Measurements from ENCODE around the gene WNT7B. TPM values are rescaled to one million over a fixed set of nuclear protein-coding genes. Genes with fewer than 3 reads are reported as not detected.

WNT7B gene
- total RNA-seq, 4 donors from 2014 or later = 18.7 to 54.4 (median 44.1) TPM

DNA sequence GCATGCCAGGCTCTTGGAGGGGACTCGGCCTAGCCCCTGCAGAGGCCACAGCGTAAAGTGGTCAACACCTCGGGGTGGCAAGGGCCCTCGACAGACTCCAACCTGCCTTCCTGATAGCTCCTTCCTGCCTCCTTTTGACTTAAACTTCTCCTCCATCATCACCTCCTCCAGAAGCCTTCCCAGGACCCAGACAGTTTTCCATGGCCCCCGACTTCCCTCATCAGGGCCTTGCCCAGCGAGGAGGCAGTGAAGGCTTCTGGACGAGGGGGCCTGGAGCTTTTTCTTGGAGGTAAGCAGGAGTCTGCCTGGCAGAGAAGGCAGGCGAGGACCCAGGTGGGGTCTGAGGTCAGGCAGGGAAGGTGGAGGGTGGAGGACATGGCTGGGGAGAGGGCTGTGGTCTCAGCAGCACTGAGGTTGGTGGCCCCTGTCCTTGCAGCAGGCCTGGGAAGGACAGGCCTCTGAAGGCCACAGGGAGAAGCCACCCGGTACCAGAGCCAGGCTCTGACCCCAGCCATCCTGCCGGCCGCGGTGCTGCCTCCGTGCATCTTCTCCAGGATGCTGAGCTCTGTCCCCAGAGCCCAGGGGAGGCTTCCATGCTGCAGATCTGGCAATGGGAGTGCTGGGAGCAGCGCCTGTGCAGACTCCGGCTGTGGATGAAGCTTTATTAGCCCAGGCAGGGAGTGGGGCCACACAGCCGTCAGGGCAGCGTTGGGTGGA is 81.4 kb downstream of the WNT7B start:
- Histone ChIP-seq H3K9me3 (no peaks in the 10 kb centered on the region), H3K27me3 (peaks cover 24% of the 10 kb centered on the region), H3K4me1 (peaks cover 14% of the 10 kb centered on the region), H3K4me3 (no peak overlapping the region), H3K36me3 (no peaks in the 10 kb centered on the region), H3K27ac (no peak overlapping the region)
- TF ChIP-seq POLR2AphosphoS5 (IDR thresholded peaks at IDR 0.05) = no peak
- TF ChIP-seq POLR2A (IDR thresholded peaks at IDR 0.05) = no peak
- no peak for TF ChIP-seq EP300 (IDR thresholded peaks at IDR 0.05)
- TF ChIP-seq, protein P1, sequence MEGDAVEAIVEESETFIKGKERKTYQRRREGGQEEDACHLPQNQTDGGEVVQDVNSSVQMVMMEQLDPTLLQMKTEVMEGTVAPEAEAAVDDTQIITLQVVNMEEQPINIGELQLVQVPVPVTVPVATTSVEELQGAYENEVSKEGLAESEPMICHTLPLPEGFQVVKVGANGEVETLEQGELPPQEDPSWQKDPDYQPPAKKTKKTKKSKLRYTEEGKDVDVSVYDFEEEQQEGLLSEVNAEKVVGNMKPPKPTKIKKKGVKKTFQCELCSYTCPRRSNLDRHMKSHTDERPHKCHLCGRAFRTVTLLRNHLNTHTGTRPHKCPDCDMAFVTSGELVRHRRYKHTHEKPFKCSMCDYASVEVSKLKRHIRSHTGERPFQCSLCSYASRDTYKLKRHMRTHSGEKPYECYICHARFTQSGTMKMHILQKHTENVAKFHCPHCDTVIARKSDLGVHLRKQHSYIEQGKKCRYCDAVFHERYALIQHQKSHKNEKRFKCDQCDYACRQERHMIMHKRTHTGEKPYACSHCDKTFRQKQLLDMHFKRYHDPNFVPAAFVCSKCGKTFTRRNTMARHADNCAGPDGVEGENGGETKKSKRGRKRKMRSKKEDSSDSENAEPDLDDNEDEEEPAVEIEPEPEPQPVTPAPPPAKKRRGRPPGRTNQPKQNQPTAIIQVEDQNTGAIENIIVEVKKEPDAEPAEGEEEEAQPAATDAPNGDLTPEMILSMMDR (IDR thresholded peaks at IDR 0.05) = no peak
- 91% methylated on average over 7 of the region's 17 CpGs for WGBS
- no peak for DNase-seq (ENCODE audit: low spot score in 2 of 2)

DNA sequence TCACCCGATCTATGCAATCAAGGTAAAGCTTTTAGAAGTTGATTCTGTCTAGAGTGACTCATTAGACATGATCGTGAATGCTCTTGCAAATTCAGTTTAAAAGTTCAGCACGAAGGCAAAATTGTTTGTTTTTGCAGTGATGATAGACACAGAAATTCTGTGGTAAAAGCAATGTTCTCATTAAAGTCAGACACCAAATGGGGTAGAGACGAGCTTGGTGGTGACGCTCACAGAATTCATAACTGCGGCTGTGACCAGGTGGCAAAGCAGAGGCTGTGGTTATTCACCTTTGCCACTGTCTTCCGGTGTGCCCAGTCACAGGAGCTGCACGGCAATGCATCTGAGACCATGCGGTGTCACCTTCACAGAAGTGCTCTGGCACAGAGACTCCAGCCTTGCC is 83.4 kb downstream of the WNT7B start:
- 73% methylated on average over 9 of the region's 9 CpGs for WGBS
- Histone ChIP-seq H3K27ac (no peak overlapping the region), H3K27me3 (peaks cover 41% of the 10 kb centered on the region), H3K4me1 (peaks cover 14% of the 10 kb centered on the region), H3K36me3 (no peaks in the 10 kb centered on the region), H3K4me3 (no peak overlapping the region), H3K9me3 (no peaks in the 10 kb centered on the region)
- TF ChIP-seq, protein P1 (IDR thresholded peaks at IDR 0.05) = no peak
- no peak for TF ChIP-seq POLR2AphosphoS5 (IDR thresholded peaks at IDR 0.05)
- no peak for TF ChIP-seq POLR2A (IDR thresholded peaks at IDR 0.05)
- no peak for TF ChIP-seq EP300 (IDR thresholded peaks at IDR 0.05)
- DNase-seq (ENCODE audit: low spot score in 2 of 2) = no peak

GRCh38 chr22:45892681-45893461 is 84.1 kb downstream of the WNT7B start:
- no CpG with 5 or more reads among the region's 16 CpGs for WGBS
- DNase-seq (ENCODE audit: low spot score in 2 of 2) = no peak
- Histone ChIP-seq H3K36me3 (no peaks in the 10 kb centered on the region), H3K4me1 (peaks cover 16% of the 10 kb centered on the region), H3K4me3 (no peak overlapping the region), H3K27me3 (peaks cover 43% of the 10 kb centered on the region), H3K27ac (no peak overlapping the region), H3K9me3 (no peaks in the 10 kb centered on the region)
- TF ChIP-seq EP300 (IDR thresholded peaks at IDR 0.05) = no peak
- no peak for TF ChIP-seq POLR2AphosphoS5 (IDR thresholded peaks at IDR 0.05)
- TF ChIP-seq, protein P1 (IDR thresholded peaks at IDR 0.05) = no peak
- no peak for TF ChIP-seq POLR2A (IDR thresholded peaks at IDR 0.05)

DNA sequence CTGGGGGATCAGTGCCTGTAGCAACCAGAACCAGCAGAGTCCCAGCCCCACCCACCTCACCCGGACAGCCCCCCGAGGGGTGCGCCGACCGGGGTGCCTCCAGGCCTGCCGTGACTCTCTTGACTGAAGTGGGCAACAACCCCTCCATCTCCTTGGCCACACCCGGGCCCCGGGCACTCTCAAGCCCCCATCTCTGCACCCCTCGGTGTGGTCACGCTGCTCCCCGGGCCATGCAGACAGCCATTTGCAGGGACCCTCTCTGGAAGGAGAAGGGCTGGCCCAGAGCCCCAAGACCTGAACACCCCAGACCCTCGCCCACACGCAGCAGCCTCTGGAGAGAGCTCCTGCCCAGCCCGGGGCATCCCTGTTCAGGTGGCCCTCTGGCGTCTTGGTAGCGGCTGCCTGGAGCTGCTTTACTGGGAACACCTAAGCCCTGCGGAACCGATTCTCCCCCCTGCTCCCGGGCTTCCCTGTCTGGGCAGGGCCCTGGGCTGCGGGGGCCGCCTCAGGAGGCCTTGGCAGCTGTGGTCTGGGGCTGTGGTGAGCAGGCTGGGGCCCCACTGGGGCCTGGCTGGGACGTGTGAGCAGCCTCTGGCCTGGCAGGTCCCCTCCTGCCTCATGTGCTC is 84.9 kb downstream of the WNT7B start:
- peaks cover 20% of the 10 kb centered on the region for H3K4me1 ChIP-seq
- no peak overlapping the region for H3K4me3 ChIP-seq
- no peak for TF ChIP-seq EP300 (IDR thresholded peaks at IDR 0.05)
- no peak for TF ChIP-seq POLR2AphosphoS5 (IDR thresholded peaks at IDR 0.05)
- TF ChIP-seq, protein P1 (IDR thresholded peaks at IDR 0.05) = no peak
- no peak for TF ChIP-seq POLR2A (IDR thresholded peaks at IDR 0.05)
- H3K27me3 ChIP-seq = peaks cover 43% of the 10 kb centered on the region
- no peak overlapping the region for H3K27ac ChIP-seq
- no peak for DNase-seq (ENCODE audit: low spot score in 2 of 2)
- H3K36me3 ChIP-seq = no peaks in the 10 kb centered on the region
- H3K9me3 ChIP-seq = no peaks in the 10 kb centered on the region
- WGBS = no CpG with 5 or more reads among the region's 22 CpGs

All from suprapubic skin (tissue), 4 donors.